Embryonic facial prominence (tissue), 1 donor: ENCODE data around the gene INTS3.

Source experiments
- DNase-seq: peaks from one replicate; pipeline ENCODE4 v3.0.0-alpha.2; 2016; ENCODE audit errors: extremely low spot score

Gene INTS3

GRCh38 chr1:153727463-153728304 is at the start of gene INTS3:
Gene INTS3 (plus strand): TSS chr1:153728050. CDS start chr1:153728635, 585 bp downstream.
- DNase-seq, result peak; percentile 98

GRCh38 chr1:153678519-153679336 is 49.1 kb upstream of the INTS3 start, which contains the start of gene NPR1:
Gene NPR1 (plus strand): TSS chr1:153678688. CDS start chr1:153679109, 421 bp downstream.
- DNase-seq, result no peak

GRCh38 chr1:153679337-153680119 is 48.3 kb upstream of the INTS3 start:
- DNase-seq, result no peak

GRCh38 chr1:153680120-153680403 is 47.8 kb upstream of the INTS3 start:
- DNase-seq, result no peak

- DNase-seq, result no peak
Measured at GRCh38 chr1:153682730-153683129, 45.1 kb upstream of the INTS3 start.

GRCh38 chr1:153683854-153684253 is 44.0 kb upstream of the INTS3 start:
- no peak for DNase-seq

GRCh38 chr1:153684892-153685291 is 43.0 kb upstream of the INTS3 start:
- DNase-seq, result no peak

GRCh38 chr1:153685544-153686340 is 42.1 kb upstream of the INTS3 start:
- no peak for DNase-seq

- DNase-seq, result no peak
Measured at GRCh38 chr1:153687346-153688125, 40.3 kb upstream of the INTS3 start.

GRCh38 chr1:153688276-153688675 is 39.6 kb upstream of the INTS3 start:
- DNase-seq, result no peak

- no peak for DNase-seq
Measured at GRCh38 chr1:153688736-153689328, 39.0 kb upstream of the INTS3 start.

- no peak for DNase-seq
Measured at GRCh38 chr1:153693466-153693865, 34.4 kb upstream of the INTS3 start.

- no peak for DNase-seq
Measured at GRCh38 chr1:153696741-153697140, 31.1 kb upstream of the INTS3 start.

GRCh38 chr1:153697191-153698019 is 30.4 kb upstream of the INTS3 start:
- DNase-seq, result no peak

GRCh38 chr1:153698020-153698922 is 29.6 kb upstream of the INTS3 start:
- DNase-seq, result no peak

GRCh38 chr1:153698923-153699714 is 28.7 kb upstream of the INTS3 start:
- no peak for DNase-seq

- no peak for DNase-seq
Measured at GRCh38 chr1:153699768-153700167, 28.1 kb upstream of the INTS3 start.
